ENCODE data around the gene IL7R.

DNA sequence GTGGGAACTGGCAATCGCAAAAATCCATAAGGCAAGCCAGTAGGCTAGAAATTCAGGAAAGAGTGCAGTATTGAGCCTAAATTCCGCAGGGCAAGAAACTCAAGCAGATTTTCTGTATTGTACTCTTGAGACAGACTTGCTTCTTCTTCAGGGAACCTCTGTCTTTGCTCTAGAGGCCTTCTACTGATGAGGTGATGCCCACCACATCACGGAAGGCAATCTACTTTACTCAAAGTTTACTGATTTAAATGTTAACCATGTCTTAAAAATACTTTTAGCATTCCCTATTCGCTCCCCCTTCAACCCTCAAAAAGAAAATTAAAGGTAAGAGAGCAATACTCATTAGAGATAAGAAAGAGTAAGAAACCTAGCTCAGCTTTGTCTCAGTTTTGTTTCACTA is 11.3 kb downstream of the IL7R start:
- TF ChIP-seq GATA3 (IDR thresholded peaks at IDR 0.05; ENCODE audit: low read depth, low read length) (no peak), GATA2 (IDR thresholded peaks at IDR 0.05; ENCODE audit: low read depth, low read length) (no peak)
